Stimulated activated CD4-positive, alpha-beta T cell treated with anti-CD3 and anti-CD28 coated beads, Interleukin-1b, Interleukin-23, amount 100 ng/mL, for 1 hour (primary cell): Measurements from ENCODE around the gene PPP6R2.

ENCODE experiments used
- DNase-seq, 2 donors: peaks; one replicate each; pipeline ENCODE4 v3.0.0-alpha.2; 2020; ENCODE audit warnings: low read depth in 2 of 2

The PPP6R2 gene

GRCh38 chr22:50342651-50343540 is at the start of gene PPP6R2:
PPP6R2 (plus strand) TSS chr22:50343327; CDS start chr22:50393909, 50,582 bp downstream.
- DNase-seq: peak; percentile 73 to 90

GRCh38 chr22:50293441-50294318 is 49.4 kb upstream of the PPP6R2 start:
- DNase-seq: no peak

- DNase-seq: no peak
These were observed 48.8 kb upstream of the PPP6R2 start for GRCh38 chr22:50294319-50294656.

GRCh38 chr22:50296658-50297490 is 46.3 kb upstream of the PPP6R2 start:
- no peak for DNase-seq

GRCh38 chr22:50297510-50298265 is 45.4 kb upstream of the PPP6R2 start:
- DNase-seq: no peak

GRCh38 chr22:50298266-50298637 is 44.9 kb upstream of the PPP6R2 start:
- no peak for DNase-seq

- DNase-seq: no peak
These were observed 44.0 kb upstream of the PPP6R2 start for GRCh38 chr22:50298937-50299784.

GRCh38 chr22:50299785-50300619 is 43.1 kb upstream of the PPP6R2 start:
- DNase-seq: no peak

- no peak for DNase-seq
These were observed 42.4 kb upstream of the PPP6R2 start for GRCh38 chr22:50300620-50301257.

GRCh38 chr22:50301581-50301991 is 41.5 kb upstream of the PPP6R2 start:
- DNase-seq: no peak

GRCh38 chr22:50302041-50302541 is 41.0 kb upstream of the PPP6R2 start:
- no peak for DNase-seq

GRCh38 chr22:50302564-50302963 is 40.6 kb upstream of the PPP6R2 start:
- no peak for DNase-seq

- no peak for DNase-seq
These were observed 39.6 kb upstream of the PPP6R2 start for GRCh38 chr22:50303515-50303847.

GRCh38 chr22:50303848-50304527 is 39.1 kb upstream of the PPP6R2 start:
- DNase-seq: no peak

- DNase-seq: no peak
These were observed 38.4 kb upstream of the PPP6R2 start for GRCh38 chr22:50304528-50305392.

GRCh38 chr22:50305393-50305922 is 37.7 kb upstream of the PPP6R2 start:
- DNase-seq: no peak
